Measurements from ENCODE around the gene PTBP3. TPM values are rescaled to one million over a fixed set of nuclear protein-coding genes. Genes with fewer than 3 reads are reported as not detected.

PTBP3 gene
- total and polyA plus RNA-seq, 2 of the 13 experiments (the other 11 are each of a cell fraction or from before 2014, with no cell fraction given) = 52.8 to 61.1 TPM

DNA sequence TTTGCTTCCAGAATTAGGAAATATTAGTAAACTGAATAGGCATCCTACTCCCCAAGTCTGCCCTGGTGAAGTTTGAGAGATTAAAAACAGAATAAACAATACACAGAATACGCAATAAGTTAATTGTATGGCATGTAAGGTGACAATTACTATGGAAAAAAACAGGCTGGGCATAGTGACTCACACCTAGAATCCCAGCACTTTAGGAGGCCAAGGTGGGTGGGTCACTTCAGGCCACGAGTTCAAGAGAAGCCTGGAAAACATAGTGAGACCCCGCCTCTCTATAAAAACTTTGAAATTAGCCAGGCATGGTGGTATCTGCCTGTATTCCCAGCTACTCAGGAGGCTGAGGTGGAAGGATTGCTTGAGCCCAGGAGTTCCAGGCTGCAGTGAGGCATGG lies 94.1 kb downstream of the PTBP3 start:
- DNase-seq (ENCODE audit: low spot score) (no peak), ATAC-seq (no peak), FAIRE-seq (no peak)
- intact Hi-C loops (cut with micrococcal nuclease; ENCODE audit: unreplicated experiment) (no loop called here), in situ Hi-C loops (cut with HindIII; ENCODE audit: extremely low pct_ligation_motif_present, low pct_unique_long_range_greater_than_20kb) (no loop called here)
- Histone ChIP-seq H3K4me3 (replicated peaks in 1 of 3; ENCODE audit: insufficient read depth in 1 of 3, low read depth in 2 of 3, low read length in 3 of 3) (no peak overlapping the region), H3K4me2 (ENCODE audit: low read depth, low read length) (no peak overlapping the region), H4K20me1 (ENCODE audit: insufficient read depth, low read length) (no peaks in the 10 kb centered on the region), H2AFZ (ENCODE audit: low read length) (no peak overlapping the region), H3K27me3 (ENCODE audit: control insufficient read depth in 1 of 2, insufficient read depth in 2 of 2, low read length in 2 of 2) (no peaks in the 10 kb centered on the region), H3K4me1 (ENCODE audit: insufficient read depth, low read length) (peaks cover 4% of the 10 kb centered on the region), H3K9me3 (ENCODE audit: low read length) (no peaks in the 10 kb centered on the region), H3K36me3 (replicated peaks in 1 of 2; ENCODE audit: control insufficient read depth in 1 of 2, insufficient read depth in 2 of 2, low read length in 2 of 2) (peaks cover 0 to 15% of the 10 kb centered on the region in 2 experiments; a peak in 3 of 5 replicates), H3K79me2 (ENCODE audit: insufficient read depth, low read length) (peaks cover 2% of the 10 kb centered on the region), H3K27ac (ENCODE audit: extremely low read length, insufficient read depth, low read length) (no peak overlapping the region), H3K9ac (ENCODE audit: insufficient read depth, low read depth, low read length) (no peak overlapping the region)
- BruUV-seq (replicated peaks) = no TSS peak
- ChIA-PET CTCF (ENCODE audit: low intra/inter-chr PET ratio, low total read pairs) (no interaction called here), POLR2A (no interaction called here)
- WGBS (ENCODE audit: low lambda C conversion rate) = 77% methylated on average over 3 of the region's 3 CpGs
- TF ChIP-seq KDM5B (CRISPR knock-in tag; IDR thresholded peaks at IDR 0.05; ENCODE audit: borderline replicate concordance) (no peak), SPEN (CRISPR knock-in tag; IDR thresholded peaks at IDR 0.05; ENCODE audit: low read depth) (no peak), ZFP62 (CRISPR knock-in tag; IDR thresholded peaks at IDR 0.05) (no peak), CREB1 (IDR thresholded peaks at IDR 0.05) (no peak), CREB1 (CRISPR knock-in tag; IDR thresholded peaks at IDR 0.05) (no peak), HOXA7 (CRISPR knock-in tag; IDR thresholded peaks at IDR 0.05) (no peak), ZNF713 (CRISPR knock-in tag; IDR thresholded peaks at IDR 0.05) (no peak), SP4 (CRISPR knock-in tag; IDR thresholded peaks at IDR 0.05) (no peak), KDM1A (CRISPR knock-in tag; IDR thresholded peaks at IDR 0.05) (no peak), ETV6 (CRISPR knock-in tag; conservative IDR thresholded peaks at IDR 0.05) (no peak), ZNF558 (CRISPR knock-in tag; IDR thresholded peaks at IDR 0.05; ENCODE audit: borderline replicate concordance) (no peak)
- TF ChIP-seq, protein P1, sequence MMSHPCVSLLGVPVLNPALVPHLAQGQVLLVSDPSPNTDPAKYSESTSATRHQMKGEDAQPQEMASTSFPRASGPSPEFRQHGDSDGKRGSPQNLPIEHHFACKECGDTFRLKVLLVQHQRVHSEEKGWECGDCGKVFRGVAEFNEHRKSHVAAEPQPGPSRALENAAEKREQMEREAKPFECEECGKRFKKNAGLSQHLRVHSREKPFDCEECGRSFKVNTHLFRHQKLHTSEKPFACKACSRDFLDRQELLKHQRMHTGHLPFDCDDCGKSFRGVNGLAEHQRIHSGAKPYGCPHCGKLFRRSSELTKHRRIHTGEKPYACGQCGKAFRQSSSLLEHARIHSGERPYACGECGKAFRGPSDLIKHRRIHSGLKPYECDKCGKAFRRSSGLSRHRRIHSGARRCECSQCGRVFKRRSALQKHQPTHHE (CRISPR knock-in tag; IDR thresholded peaks at IDR 0.05; ENCODE audit: borderline replicate concordance) = no peak
- TF ChIP-seq, protein P2, sequence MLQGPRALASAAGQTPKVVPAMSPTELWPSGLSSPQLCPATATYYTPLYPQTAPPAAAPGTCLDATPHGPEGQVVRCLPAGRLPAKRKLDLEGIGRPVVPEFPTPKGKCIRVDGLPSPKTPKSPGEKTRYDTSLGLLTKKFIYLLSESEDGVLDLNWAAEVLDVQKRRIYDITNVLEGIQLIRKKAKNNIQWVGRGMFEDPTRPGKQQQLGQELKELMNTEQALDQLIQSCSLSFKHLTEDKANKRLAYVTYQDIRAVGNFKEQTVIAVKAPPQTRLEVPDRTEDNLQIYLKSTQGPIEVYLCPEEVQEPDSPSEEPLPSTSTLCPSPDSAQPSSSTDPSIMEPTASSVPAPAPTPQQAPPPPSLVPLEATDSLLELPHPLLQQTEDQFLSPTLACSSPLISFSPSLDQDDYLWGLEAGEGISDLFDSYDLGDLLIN (CRISPR knock-in tag; IDR thresholded peaks at IDR 0.05; ENCODE audit: borderline replicate concordance) = no peak
- TF ChIP-seq, protein P3, sequence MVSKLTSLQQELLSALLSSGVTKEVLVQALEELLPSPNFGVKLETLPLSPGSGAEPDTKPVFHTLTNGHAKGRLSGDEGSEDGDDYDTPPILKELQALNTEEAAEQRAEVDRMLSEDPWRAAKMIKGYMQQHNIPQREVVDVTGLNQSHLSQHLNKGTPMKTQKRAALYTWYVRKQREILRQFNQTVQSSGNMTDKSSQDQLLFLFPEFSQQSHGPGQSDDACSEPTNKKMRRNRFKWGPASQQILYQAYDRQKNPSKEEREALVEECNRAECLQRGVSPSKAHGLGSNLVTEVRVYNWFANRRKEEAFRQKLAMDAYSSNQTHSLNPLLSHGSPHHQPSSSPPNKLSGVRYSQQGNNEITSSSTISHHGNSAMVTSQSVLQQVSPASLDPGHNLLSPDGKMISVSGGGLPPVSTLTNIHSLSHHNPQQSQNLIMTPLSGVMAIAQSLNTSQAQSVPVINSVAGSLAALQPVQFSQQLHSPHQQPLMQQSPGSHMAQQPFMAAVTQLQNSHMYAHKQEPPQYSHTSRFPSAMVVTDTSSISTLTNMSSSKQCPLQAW (CRISPR knock-in tag; IDR thresholded peaks at IDR 0.05) = no peak
- TF ChIP-seq, protein P4, sequence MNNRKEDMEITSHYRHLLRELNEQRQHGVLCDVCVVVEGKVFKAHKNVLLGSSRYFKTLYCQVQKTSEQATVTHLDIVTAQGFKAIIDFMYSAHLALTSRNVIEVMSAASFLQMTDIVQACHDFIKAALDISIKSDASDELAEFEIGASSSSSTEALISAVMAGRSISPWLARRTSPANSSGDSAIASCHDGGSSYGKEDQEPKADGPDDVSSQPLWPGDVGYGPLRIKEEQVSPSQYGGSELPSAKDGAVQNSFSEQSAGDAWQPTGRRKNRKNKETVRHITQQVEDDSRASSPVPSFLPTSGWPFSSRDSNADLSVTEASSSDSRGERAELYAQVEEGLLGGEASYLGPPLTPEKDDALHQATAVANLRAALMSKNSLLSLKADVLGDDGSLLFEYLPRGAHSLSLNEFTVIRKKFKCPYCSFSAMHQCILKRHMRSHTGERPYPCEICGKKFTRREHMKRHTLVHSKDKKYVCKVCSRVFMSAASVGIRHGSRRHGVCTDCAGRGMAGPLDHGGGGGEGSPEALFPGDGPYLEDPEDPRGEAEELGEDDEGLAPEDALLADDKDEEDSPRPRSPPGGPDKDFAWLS (CRISPR knock-in tag; IDR thresholded peaks at IDR 0.05; ENCODE audit: borderline replicate concordance) = no peak
